Measurements from ENCODE around the gene GCSAM. TPM values are rescaled to one million over a fixed set of nuclear protein-coding genes. Genes with fewer than 3 reads are reported as not detected.

GCSAM gene
- total RNA-seq (2014; rRNA removed; shearing (Covaris generic)): not detected in 2 replicates
- not detected in 2 replicates for polyA plus RNA-seq (2015; cell fraction: cytosol; rRNA removed)
- polyA plus RNA-seq (2015; cell fraction: nucleus; rRNA removed): not detected in 2 replicates

DNA sequence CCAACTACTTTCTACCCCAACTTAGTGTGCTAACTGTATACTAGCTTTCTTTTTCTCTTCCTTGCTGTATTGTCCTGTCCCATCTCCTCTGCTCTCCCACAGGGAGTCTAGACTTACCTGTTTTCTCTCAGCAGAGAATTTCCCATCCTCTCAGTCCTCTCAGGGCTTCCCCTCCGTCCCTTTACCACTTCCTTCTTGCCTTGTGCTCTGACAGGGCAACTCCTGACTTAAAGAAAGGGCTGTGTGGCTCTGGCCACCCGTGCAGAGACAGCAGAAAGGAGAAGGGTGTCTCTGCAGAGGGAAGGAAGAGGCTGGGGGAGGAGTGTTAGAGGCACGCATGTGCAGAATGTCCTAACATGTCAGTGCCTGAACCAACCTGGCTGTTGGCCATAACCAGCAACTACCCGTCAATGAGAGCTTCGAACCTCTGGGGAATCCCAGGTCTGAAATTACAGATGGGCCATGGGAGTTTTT, at the start of gene GCSAM:
TSS of gene GCSAM (minus strand) at position 274 of the 474 bp plus-strand sequence. CDS start at position 146, 128 bp downstream.
- no peak for DNase-seq (ENCODE audit: low read depth)

DNA sequence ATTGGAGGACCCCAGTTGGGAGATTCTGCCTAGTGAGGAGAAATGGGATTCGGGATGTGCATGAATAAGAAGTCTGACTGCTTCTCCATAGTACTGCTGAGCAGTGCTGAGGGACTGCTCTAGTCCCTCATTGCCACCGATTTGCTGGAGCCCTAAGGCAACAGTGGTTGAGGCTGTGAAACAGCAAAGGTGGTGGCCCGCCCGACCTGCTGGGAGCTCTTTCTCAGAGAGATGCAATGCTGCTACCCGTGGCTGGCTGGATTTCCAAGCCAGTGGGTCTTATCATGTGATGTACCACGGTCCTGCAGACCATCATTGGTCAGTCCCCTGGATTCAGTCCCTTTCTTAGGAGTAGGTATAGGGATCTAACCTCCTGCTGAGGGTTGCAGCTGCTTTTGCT, 42.6 kb upstream of the GCSAM start:
- no peak for DNase-seq (ENCODE audit: low read depth)

- DNase-seq (ENCODE audit: low read depth): no peak
These were observed 42.0 kb upstream of the GCSAM start for GRCh38 chr3:112175037-112175436.

GRCh38 chr3:112171144-112171543, 38.1 kb upstream of the GCSAM start:
- no peak for DNase-seq (ENCODE audit: low read depth)

GRCh38 chr3:112170046-112170445, 37.0 kb upstream of the GCSAM start:
- no peak for DNase-seq (ENCODE audit: low read depth)

GRCh38 chr3:112167758-112168157, 34.7 kb upstream of the GCSAM start:
- DNase-seq (ENCODE audit: low read depth): no peak

GRCh38 chr3:112149136-112149535, 16.1 kb upstream of the GCSAM start:
- DNase-seq (ENCODE audit: low read depth): peak; percentile 41

DNA sequence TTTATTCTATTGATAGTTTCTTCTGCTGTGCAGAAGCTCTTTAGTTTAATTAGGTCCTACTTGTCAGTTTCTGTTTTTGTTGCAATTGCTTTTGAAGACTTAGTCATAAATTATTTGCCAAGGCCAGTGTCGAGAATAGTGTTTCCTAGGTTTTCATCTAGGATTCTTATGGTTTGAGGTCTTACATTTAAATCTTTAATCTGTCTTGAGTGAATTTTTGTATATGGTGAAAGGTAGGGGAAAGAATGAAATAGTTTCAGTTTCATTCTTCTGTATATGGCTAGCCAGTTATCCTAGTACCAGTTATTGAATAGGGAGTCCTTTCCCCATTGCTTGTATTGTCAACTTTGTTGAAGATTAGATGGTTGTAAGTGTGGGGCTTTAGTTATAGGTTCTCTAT, 10.6 kb upstream of the GCSAM start:
- no peak for DNase-seq (ENCODE audit: low read depth)

DNA sequence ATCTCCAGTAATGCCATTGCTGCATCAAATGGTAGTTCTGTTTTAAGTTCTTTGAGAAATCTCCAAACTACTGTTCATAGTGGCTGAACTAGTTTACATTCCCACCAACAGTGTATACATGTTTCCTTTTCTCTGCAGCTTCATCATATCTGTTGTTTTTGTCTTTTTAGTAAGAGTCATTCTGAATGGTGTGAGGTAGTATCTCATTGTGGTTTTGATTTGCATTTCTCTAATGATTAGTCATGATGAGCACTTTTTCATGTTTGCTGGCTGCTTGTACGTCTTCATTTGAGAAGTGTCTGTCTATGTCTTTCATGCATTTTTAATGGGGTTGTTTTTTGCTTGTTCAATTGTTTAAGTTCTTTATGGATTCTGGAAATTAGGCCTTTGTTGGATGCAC, 10.2 kb upstream of the GCSAM start:
- DNase-seq (ENCODE audit: low read depth): peak; percentile 43

- DNase-seq (ENCODE audit: low read depth): no peak
These were observed 8.2 kb upstream of the GCSAM start for GRCh38 chr3:112141293-112141692.

- DNase-seq (ENCODE audit: low read depth): no peak
These were observed 7.5 kb upstream of the GCSAM start for GRCh38 chr3:112140584-112140983.

DNA sequence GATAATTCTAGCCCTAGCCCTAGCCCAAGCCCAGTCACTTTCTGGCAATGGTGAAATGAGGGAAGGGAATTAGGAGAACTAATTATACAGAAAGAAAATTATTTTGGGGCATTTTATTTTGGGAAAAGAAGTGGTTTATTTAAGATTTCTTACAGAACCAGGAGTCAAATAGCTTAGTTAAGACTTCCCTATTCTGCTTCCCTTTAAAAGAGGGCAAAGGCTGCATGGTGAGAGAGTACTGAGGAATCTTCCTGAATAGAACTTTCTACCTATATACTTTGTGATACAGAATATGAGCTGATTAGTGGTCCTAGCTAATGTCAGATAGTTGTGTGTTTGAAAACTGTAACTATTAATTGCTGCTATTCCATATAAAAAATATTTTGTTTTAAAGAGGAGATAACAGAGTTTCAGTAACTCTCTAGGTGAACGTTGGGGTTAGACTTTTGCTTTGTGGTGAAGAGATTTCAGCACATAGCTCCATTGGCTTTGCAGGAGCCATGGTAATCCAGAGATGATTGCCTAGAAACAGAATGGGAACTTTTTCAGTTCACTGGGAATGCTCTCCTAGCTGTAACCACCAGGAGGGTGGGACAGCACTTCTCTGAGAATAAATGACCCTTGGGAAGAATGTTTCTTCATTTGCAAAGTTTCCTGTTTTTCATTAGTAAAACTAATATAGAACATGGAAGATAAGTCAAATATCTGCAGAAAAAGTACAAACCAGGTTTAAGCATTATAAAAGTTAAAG, 5.3 kb upstream of the GCSAM start:
- no peak for DNase-seq (ENCODE audit: low read depth)

- no peak for DNase-seq (ENCODE audit: low read depth)
These were observed 4.7 kb upstream of the GCSAM start for GRCh38 chr3:112137781-112138180.

DNA sequence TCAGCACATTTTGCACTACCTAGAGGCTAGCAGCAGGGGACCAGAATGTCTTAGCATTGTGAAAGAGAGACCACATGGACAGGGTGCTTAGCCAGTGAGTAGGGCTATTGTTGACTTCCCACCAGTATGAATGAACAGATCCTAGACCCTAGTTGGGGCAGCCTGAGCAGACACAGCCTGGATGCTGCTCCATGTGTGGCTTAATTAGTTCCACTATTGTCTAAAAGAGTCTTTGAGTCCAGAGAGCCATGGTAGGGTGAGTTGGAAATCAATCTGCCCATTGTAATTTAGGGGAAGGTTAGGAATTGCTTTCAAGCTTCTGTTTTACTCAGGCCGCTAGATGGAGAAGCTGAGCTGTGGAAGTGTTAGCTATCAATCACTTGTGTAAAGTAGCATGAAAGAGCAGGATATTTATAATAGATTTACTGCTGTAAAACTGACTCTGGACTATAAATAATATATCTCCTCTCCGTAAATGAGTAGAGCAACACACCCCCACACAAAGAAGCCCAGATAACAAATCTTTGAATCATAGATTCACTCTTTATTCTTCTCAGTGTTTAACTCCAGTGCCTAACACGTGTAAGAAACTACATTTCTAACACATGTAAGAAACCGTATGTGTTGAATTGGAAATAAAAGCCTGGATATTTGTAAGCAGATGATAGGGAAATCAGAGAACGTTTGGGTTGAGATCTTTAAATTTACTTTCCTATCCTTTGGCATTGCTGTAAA, 4.1 kb upstream of the GCSAM start:
- peak; percentile 60 for DNase-seq (ENCODE audit: low read depth)

DNA sequence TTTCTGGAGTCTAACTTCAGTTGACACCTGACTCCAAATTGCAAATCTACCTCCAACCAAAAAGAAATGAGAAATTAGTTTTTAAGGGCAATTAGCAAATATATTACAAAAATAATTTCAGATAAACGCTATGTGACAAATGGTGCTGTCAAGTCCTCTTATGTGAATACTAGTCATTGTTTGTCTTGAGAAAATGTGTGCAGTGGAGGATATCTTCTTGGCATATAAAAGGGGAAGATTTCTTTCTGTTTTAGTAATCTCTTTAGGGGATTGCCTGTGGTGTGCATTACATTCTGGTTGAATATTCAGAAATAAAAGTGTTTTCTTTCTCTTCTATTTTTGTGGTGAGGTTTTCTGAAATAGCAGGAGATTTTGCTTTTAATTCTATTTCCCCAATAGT, 3.0 kb upstream of the GCSAM start:
- DNase-seq (ENCODE audit: low read depth): no peak

- no peak for DNase-seq (ENCODE audit: low read depth)
These were observed 1.5 kb upstream of the GCSAM start for GRCh38 chr3:112134335-112135124.

GRCh38 chr3:112133626-112134334, 732 bp upstream of the GCSAM start:
- no peak for DNase-seq (ENCODE audit: low read depth)

DNA sequence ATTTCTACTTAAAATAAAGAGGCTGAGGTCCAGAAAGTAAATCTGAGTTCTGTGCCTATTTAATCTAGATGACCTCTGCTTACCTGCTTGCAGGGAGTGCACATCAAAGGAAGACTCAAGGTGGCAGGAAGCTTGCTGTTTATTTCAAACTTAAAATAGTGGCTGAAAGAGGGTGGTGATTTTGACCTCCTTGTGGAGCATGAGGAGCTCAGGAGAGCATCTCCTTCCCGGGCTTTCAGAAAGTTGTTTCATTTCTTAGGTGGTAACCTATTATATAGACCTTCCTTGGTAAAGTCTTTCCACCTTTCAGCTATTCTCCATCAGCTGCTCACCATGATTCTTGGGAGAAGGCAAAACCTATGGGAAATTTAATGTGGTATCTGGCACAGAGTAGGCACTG, 494 bp downstream of the GCSAM start:
- DNase-seq (ENCODE audit: low read depth): no peak

DNA sequence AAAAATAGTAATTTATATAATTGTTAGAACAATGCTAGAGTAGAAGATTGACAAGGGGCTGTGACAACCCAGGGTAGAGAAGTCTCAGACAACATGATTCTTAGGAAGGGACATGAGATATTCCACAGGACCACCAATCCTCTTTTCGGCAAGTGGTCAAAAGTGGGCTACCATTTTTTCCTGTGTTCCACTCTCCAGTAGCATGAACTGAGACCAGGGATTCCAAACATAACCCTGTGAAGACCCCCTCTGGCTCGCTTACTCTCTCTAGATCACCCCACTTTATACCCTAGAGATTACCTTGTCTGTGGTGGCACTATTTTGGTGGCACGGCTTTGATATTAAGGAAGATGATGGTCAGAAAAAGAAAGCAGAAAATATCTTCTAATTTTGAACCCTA, 960 bp downstream of the GCSAM start:
- no peak for DNase-seq (ENCODE audit: low read depth)

- DNase-seq (ENCODE audit: low read depth): no peak
These were observed 1.9 kb downstream of the GCSAM start for GRCh38 chr3:112131111-112131510.

DNA sequence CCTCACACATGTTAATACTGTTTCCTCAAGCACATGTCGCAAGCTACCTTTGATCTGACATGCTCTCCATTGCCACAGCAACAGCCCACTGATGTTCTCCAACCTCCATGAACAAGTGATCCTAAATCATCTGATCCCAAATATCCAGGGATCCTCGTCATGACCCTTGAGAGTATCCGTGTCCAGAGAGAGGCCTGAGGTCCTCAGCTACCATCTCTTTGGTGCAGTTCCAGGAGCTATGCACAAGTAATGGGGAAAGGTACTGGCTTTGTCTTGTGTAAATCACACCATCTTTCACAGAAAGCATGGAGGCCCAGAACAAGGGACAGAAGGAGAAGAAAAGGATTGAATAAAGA, 2.4 kb downstream of the GCSAM start:
- DNase-seq (ENCODE audit: low read depth): no peak

All from HT1080 (cell line).